DOHH2 (cell line): ENCODE data around the gene HSPB3.

ENCODE experiments used
- CTCF ChIP-seq: fragments of 200-600 bp; sonication (generic); IDR thresholded peaks from one replicate; pipeline ENCODE4 v1.5.1; 2014; ENCODE audit warnings: antibody characterized with exemption, mild to moderate bottlenecking, low read depth, low read length; ENCODE audit not compliant: poor library complexity, severe bottlenecking
- EZH2phosphoT487 ChIP-seq: fragments of 200-600 bp; sonication (generic); IDR thresholded peaks from 2 replicates; pipeline ENCODE4 v1.6.1; 2017; ENCODE audit warnings: borderline replicate concordance, mild to moderate bottlenecking, antibody characterized with exemption, low read length, moderate library complexity, mixed read lengths

GRCh38 chr5:54445691-54446378, 9.7 kb upstream of the HSPB3 start:
- TF ChIP-seq CTCF (no peak), EZH2phosphoT487 (no peak)
